Esophagus squamous epithelium (tissue), 4 donors: ENCODE results near the gene DDX20.

Source experiments
- POLR2A ChIP-seq, 4 donors: fragments of 450-650 bp; IDR thresholded peaks; one replicate each; pipeline ENCODE4 v1.6.1; 2017; ENCODE audit warnings: antibody characterized with exemption in 4 of 4, mild to moderate bottlenecking in 4 of 4, moderate library complexity in 3 of 4
- TF ChIP-seq, protein P1 (sequence below), 6 experiments: fragments of 450-650 bp in 4 of 6; fragments of 200-600 bp in 2 of 6; sonication (generic) in 2 of 6; IDR thresholded peaks; one replicate each; pipeline ENCODE4 v1.5.1; 2016 to 2019; ENCODE audit warnings: antibody characterized with exemption in 6 of 6, mild to moderate bottlenecking in 4 of 6, moderate library complexity in 4 of 6

DNA sequence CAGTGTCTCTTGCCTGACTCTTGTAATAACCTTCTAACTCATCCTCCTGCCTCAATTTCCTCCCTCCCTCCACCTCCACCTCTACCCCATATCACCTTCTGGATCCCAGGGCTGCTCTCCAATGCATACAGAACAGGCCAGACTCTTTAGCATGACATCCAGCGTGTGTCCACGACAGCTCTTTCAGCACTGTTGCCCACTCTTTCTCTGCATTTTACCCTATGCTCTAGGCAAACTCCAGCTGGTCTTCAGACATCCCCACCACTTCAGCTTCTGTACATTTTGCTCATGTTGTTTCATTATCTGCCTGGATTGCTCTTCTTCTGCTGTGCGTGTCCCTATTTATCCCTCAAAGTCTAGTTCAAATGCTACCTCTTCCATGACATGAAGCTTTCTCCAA, 21.3 kb upstream of the DDX20 start:
- no peak for TF ChIP-seq POLR2A (IDR thresholded peaks at IDR 0.05)
- TF ChIP-seq, protein P1, sequence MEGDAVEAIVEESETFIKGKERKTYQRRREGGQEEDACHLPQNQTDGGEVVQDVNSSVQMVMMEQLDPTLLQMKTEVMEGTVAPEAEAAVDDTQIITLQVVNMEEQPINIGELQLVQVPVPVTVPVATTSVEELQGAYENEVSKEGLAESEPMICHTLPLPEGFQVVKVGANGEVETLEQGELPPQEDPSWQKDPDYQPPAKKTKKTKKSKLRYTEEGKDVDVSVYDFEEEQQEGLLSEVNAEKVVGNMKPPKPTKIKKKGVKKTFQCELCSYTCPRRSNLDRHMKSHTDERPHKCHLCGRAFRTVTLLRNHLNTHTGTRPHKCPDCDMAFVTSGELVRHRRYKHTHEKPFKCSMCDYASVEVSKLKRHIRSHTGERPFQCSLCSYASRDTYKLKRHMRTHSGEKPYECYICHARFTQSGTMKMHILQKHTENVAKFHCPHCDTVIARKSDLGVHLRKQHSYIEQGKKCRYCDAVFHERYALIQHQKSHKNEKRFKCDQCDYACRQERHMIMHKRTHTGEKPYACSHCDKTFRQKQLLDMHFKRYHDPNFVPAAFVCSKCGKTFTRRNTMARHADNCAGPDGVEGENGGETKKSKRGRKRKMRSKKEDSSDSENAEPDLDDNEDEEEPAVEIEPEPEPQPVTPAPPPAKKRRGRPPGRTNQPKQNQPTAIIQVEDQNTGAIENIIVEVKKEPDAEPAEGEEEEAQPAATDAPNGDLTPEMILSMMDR (IDR thresholded peaks at IDR 0.05): no peak
